HCT116 (cell line): ENCODE data around the gene PLCB2. TPM values are rescaled to one million over a fixed set of nuclear protein-coding genes. Genes with fewer than 3 reads are reported as not detected.

Source experiments
- ATAC-seq: fragments of 200-7000 bp; cut with Tn5 transposase; 2 replicates; pipeline ENCODE4 v1.9.1; 2020; ENCODE audit warnings: mild to moderate bottlenecking, moderate library complexity
- BruUV-seq: library from RNA; stranded (reverse); fragments of 400-500 nt; replicated peaks from 2 replicates; lab custom pipeline; 2021; lab: Mats Ljungman, UMichigan
- CTCF ChIA-PET: fragments of 300-600 bp; sonication (Branson Sonifier 250); formaldehyde crosslinking; loops from one replicate; lab custom pipeline; 2021; ENCODE audit warnings: antibody characterized with exemption; lab: Charles Lee
- POLR2A ChIA-PET: fragments of 300-600, 350-600 bp; sonication (Branson Sonifier 250); formaldehyde crosslinking; loops from one replicate; lab custom pipeline; 2021; ENCODE audit warnings: antibody characterized with exemption; lab: Charles Lee
- RAD21 ChIA-PET, 2 experiments: fragments of 300-600 bp; sonication (Branson Sonifier 250); formaldehyde crosslinking; loops; one replicate each; lab custom pipeline; 2023; ENCODE audit warnings: low total read pairs in 2 of 2; ENCODE audit not compliant: uncharacterized antibody in 2 of 2, unreplicated experiment in 2 of 2, low non-redundant PET in 1 of 2; lab: Charles Lee
- DNase-seq: peaks from one replicate; pipeline ENCODE4 v3.0.0-alpha.2; 2010; ENCODE audit warnings: low read depth, low spot score
- H2AFZ ChIP-seq: fragments of 200-600 bp; shearing (Covaris generic), sonication (generic); 2 replicates; pipeline ENCODE4 v1.6.1; 2017; ENCODE audit warnings: low read depth, mixed run types, mixed read lengths, antibody characterized with exemption, low read length; ENCODE audit not compliant: poor library complexity, severe bottlenecking
- H3K27ac ChIP-seq: 2 replicates; pipeline ENCODE4 v1.5.1; 2012; ENCODE audit warnings: low read depth, low read length
- H3K27me3 ChIP-seq: fragments of 200-600 bp; sonication (generic); 2 replicates; pipeline ENCODE4 v1.6.1; 2016; ENCODE audit warnings: mixed run types, low read length, mixed read lengths; ENCODE audit not compliant: insufficient read depth
- H3K36me3 ChIP-seq, 2 experiments: fragments of 200-500 bp in 1 of 2; fragments of 200-600 bp in 1 of 2; sonication (Bioruptor generic) in 1 of 2; sonication (generic) in 1 of 2; 2 replicates each; pipeline versions ENCODE4 v1.5.1 to v1.6.1; 2014 to 2016; ENCODE audit warnings: low read length in 2 of 2, inconsistent platforms in 1 of 2, mixed read lengths in 1 of 2, mixed run types in 1 of 2; ENCODE audit not compliant: insufficient read depth in 2 of 2, control insufficient read depth in 1 of 2
- H3K4me1 ChIP-seq, 2 experiments: fragments of 200-600 bp in 1 of 2; sonication (generic) in 1 of 2; 2 replicates each; pipeline versions ENCODE4 v1.5.1 to v1.6.1; 2012 to 2017; ENCODE audit warnings: low read length in 2 of 2, inconsistent platforms in 1 of 2, mild to moderate bottlenecking in 1 of 2, mixed read lengths in 1 of 2, mixed run types in 1 of 2, moderate library complexity in 1 of 2; ENCODE audit not compliant: insufficient read depth in 2 of 2, control insufficient read depth in 1 of 2
- H3K4me2 ChIP-seq: fragments of 200-600 bp; sonication (generic); 2 replicates; pipeline ENCODE4 v1.6.1; 2017; ENCODE audit warnings: mixed run types, low read length, mixed read lengths
- H3K4me3 ChIP-seq, 2 experiments: fragments of 200-600 bp in 1 of 2; sonication (generic) in 1 of 2; replicated peaks in 1 of 2; 2 replicates each; pipeline ENCODE4 v1.5.1; 2011 to 2016; ENCODE audit warnings: low read length in 2 of 2, control low read depth in 1 of 2, low read depth in 1 of 2, mild to moderate bottlenecking in 1 of 2, mixed read lengths in 1 of 2, mixed run types in 1 of 2
- H3K79me2 ChIP-seq: fragments of 200-600 bp; sonication (generic); 2 replicates; pipeline ENCODE4 v1.6.1; 2017; ENCODE audit warnings: mild to moderate bottlenecking, mixed run types, low read length, moderate library complexity, mixed read lengths; ENCODE audit not compliant: insufficient read depth
- H3K9ac ChIP-seq: fragments of 200-600 bp; sonication (generic); 2 replicates; pipeline ENCODE4 v1.6.1; 2016; ENCODE audit warnings: low read length, mixed read lengths
- H3K9me2 ChIP-seq: fragments of 200-600 bp; sonication (generic), shearing (Covaris generic); 2 replicates; pipeline ENCODE4 v1.6.1; 2017; ENCODE audit warnings: mixed run types, mild to moderate bottlenecking, moderate library complexity; ENCODE audit not compliant: insufficient read depth
- H3K9me3 ChIP-seq, 2 experiments: fragments of 200-500 bp in 1 of 2; fragments of 200-600 bp in 1 of 2; sonication (Bioruptor generic) in 1 of 2; sonication (generic) in 1 of 2; 2 replicates each; pipeline ENCODE4 v1.6.1; 2014 to 2017; ENCODE audit warnings: low read length in 2 of 2, mixed read lengths in 2 of 2, inconsistent platforms in 1 of 2, low read depth in 1 of 2, mild to moderate bottlenecking in 1 of 2, mixed run types in 1 of 2, moderate library complexity in 1 of 2; ENCODE audit not compliant: control insufficient read depth in 1 of 2, insufficient read depth in 1 of 2
- H4K20me1 ChIP-seq: fragments of 200-600 bp; sonication (generic), shearing (Covaris generic); 2 replicates; pipeline ENCODE4 v1.6.1; 2017; ENCODE audit warnings: mixed run types, mild to moderate bottlenecking, moderate library complexity; ENCODE audit not compliant: insufficient read depth
- ATF3 ChIP-seq: IDR thresholded peaks from 2 replicates; pipeline ENCODE4 v1.6.1; 2012
- CBX3 ChIP-seq: IDR thresholded peaks from 2 replicates; pipeline ENCODE4 v1.6.1; 2012; ENCODE audit warnings: low read depth
- CEBPB ChIP-seq: IDR thresholded peaks from 2 replicates; pipeline ENCODE4 v1.6.1; 2012; ENCODE audit warnings: low read depth
- CTCF ChIP-seq, 3 experiments: fragments of 200-600 bp in 1 of 3; sonication (generic) in 1 of 3; IDR thresholded peaks in 2 of 3; conservative IDR thresholded peaks in 1 of 3; 2 replicates each; pipeline ENCODE4 v1.5.1; 2012 to 2017; ENCODE audit warnings: low read depth in 2 of 3, low read length in 2 of 3, antibody characterized with exemption in 1 of 3, borderline replicate concordance in 1 of 3, control low read depth in 1 of 3, mild to moderate bottlenecking in 1 of 3, mixed read lengths in 1 of 3, mixed run types in 1 of 3, moderate library complexity in 1 of 3; ENCODE audit not compliant: insufficient read depth in 1 of 3
- EGR1 ChIP-seq: IDR thresholded peaks from 2 replicates; pipeline ENCODE4 v1.6.1; 2012; ENCODE audit warnings: low read depth
- EZH2 ChIP-seq: fragments of 200-600 bp; sonication (generic); IDR thresholded peaks from 2 replicates; pipeline ENCODE4 v1.6.1; 2017; ENCODE audit warnings: antibody characterized with exemption, mixed run types
- EZH2phosphoT487 ChIP-seq: fragments of 200-600 bp; IDR thresholded peaks from 2 replicates; pipeline ENCODE4 v1.6.1; 2018; ENCODE audit warnings: antibody characterized with exemption, borderline replicate concordance
- FOSL1 ChIP-seq: IDR thresholded peaks from 2 replicates; pipeline ENCODE4 v1.6.1; 2012; ENCODE audit warnings: low read depth
- JUND ChIP-seq: IDR thresholded peaks from 2 replicates; pipeline ENCODE4 v1.6.1; 2012
- MAX ChIP-seq: IDR thresholded peaks from 2 replicates; pipeline ENCODE4 v1.6.1; 2012
- POLR2A ChIP-seq: IDR thresholded peaks from 2 replicates; pipeline ENCODE4 v1.7.0; 2011; ENCODE audit warnings: borderline replicate concordance; ENCODE audit not compliant: insufficient read depth, insufficient read length; ENCODE audit errors: extremely low read depth
- POLR2AphosphoS5 ChIP-seq: IDR thresholded peaks from 2 replicates; pipeline ENCODE4 v1.6.1; 2011; ENCODE audit warnings: mild to moderate bottlenecking, low read depth, low read length, moderate library complexity
- REST ChIP-seq: IDR thresholded peaks from 2 replicates; pipeline ENCODE4 v1.6.1; 2012; ENCODE audit warnings: low read depth
- SIN3A ChIP-seq: IDR thresholded peaks from 2 replicates; pipeline ENCODE4 v1.6.1; 2012; ENCODE audit warnings: low read depth
- SP1 ChIP-seq: IDR thresholded peaks from 2 replicates; pipeline ENCODE4 v1.6.1; 2012; ENCODE audit warnings: low read depth
- SRF ChIP-seq: IDR thresholded peaks from 2 replicates; pipeline ENCODE4 v1.6.1; 2012; ENCODE audit warnings: low read depth
- TCF7L2 ChIP-seq: IDR thresholded peaks from 2 replicates; pipeline ENCODE4 v1.7.0; 2011; ENCODE audit warnings: borderline replicate concordance, inconsistent platforms; ENCODE audit not compliant: insufficient read depth, insufficient read length; ENCODE audit errors: extremely low read depth
- ZBTB33 ChIP-seq: IDR thresholded peaks from 2 replicates; pipeline ENCODE4 v1.6.1; 2011; ENCODE audit warnings: mild to moderate bottlenecking, low read length, moderate library complexity; ENCODE audit not compliant: insufficient replicate concordance; ENCODE audit errors: extremely low read depth
- ZNF274 ChIP-seq: fragments of 200-500 bp; sonication (Bioruptor generic); IDR thresholded peaks from 2 replicates; pipeline ENCODE4 v1.6.1; 2014; ENCODE audit warnings: mild to moderate bottlenecking, low read depth, low read length, inconsistent platforms
- intact Hi-C: fragments of 100-400 bp; cut with micrococcal nuclease; formaldehyde crosslinking; loops from 2 replicates; pipeline ENCODE4 v1.10.0; 2022
- total RNA-seq: library from RNA; stranded (reverse); gene quantifications from one replicate; pipeline ENCODE4 v1.2.1, GENCODE V29; 2021; ENCODE audit not compliant: unreplicated experiment

PLCB2 gene
- total RNA-seq, 1 experiment from 2014 or later = 2.8 TPM

- Histone ChIP-seq H3K27ac (peak overlapping the region; percentile 57; the same call in 1 of the 2 replicates), H3K4me3 (peak overlapping the region; percentile 45 to 59), H3K4me2 (peak overlapping the region; percentile 87), H3K27me3 (no peaks in the 10 kb centered on the region), H3K9ac (peak overlapping the region; percentile 57), H3K36me3 (no peaks in the 10 kb centered on the region), H3K79me2 (no peaks in the 10 kb centered on the region), H3K4me1 (peaks cover 21 to 44% of the 10 kb centered on the region in 2 experiments), H3K9me3 (no peaks in the 10 kb centered on the region), H2AFZ (peak overlapping the region; percentile 74), H4K20me1 (no peaks in the 10 kb centered on the region), H3K9me2 (no peaks in the 10 kb centered on the region)
- intact Hi-C loops = no loop called here
- BruUV-seq = no TSS peak
- peak; percentile 76 for ATAC-seq
- POLR2A ChIA-PET = interaction anchor here (0.7 kb wide), 1 partner anchor 55 kb away, joined by 3 read pairs; no protein-coding TSS in a partner anchor
- RAD21 ChIA-PET = no interaction called here
- CTCF ChIA-PET = interaction anchor here (1.0 to 1.9 kb wide), 6 partner anchors 8 to 56 kb away, joined by 3 to 8 read pairs (median 4); partner anchors contain the start of gene PAK6
- no peak for DNase-seq
- TF ChIP-seq JUND = no peak
- no peak for TF ChIP-seq ZBTB33
- TF ChIP-seq EZH2phosphoT487 = no peak
- TF ChIP-seq EGR1 = peak; percentile 92
- TF ChIP-seq MAX = no peak; the same call in 1 of the 2 replicates
- TF ChIP-seq EZH2 = no peak
- no peak for TF ChIP-seq SP1
- TF ChIP-seq POLR2AphosphoS5 = peak; percentile 4; the same call in 1 of the 2 replicates
- no peak for TF ChIP-seq REST
- no peak; the same call in 1 of the 2 replicates for TF ChIP-seq CBX3
- TF ChIP-seq ZNF274 = no peak
- TF ChIP-seq TCF7L2 = no peak
- TF ChIP-seq SRF = no peak
- TF ChIP-seq ATF3 = no peak
- peak; percentile 46 to 67 (median 65); a peak in 5 of 6 replicates for TF ChIP-seq CTCF (IDR thresholded peaks at IDR 0.05 in 2 of 3, conservative IDR thresholded peaks at IDR 0.05 in 1 of 3; ENCODE audit: borderline replicate concordance in 1 of 3, insufficient read depth in 1 of 3, low read depth in 2 of 3, low read length in 2 of 3)
- no peak for TF ChIP-seq SIN3A
- no peak for TF ChIP-seq FOSL1
- no peak for TF ChIP-seq CEBPB
- TF ChIP-seq POLR2A = no peak
Observed at GRCh38 chr15:40282147-40282868, 25.4 kb downstream of the PLCB2 start.
